Suprapubic skin (tissue), 4 donors: Measurements from ENCODE around the gene MAP2K5. TPM values are rescaled to one million over a fixed set of nuclear protein-coding genes. Genes with fewer than 3 reads are reported as not detected.

Source experiments
- DNase-seq, 2 donors: peaks; one replicate each; pipeline ENCODE4 v3.0.0-alpha.2; 2019; ENCODE audit warnings: low spot score in 2 of 2
- H3K27ac ChIP-seq: fragments of 200-600 bp; sonication (generic); one replicate; pipeline ENCODE4 v1.5.1; 2019
- H3K27me3 ChIP-seq: fragments of 200-600 bp; sonication (generic); one replicate; pipeline ENCODE4 v1.5.1; 2019
- H3K36me3 ChIP-seq: fragments of 200-600 bp; sonication (generic); one replicate; pipeline ENCODE4 v1.5.1; 2019
- H3K4me1 ChIP-seq: fragments of 200-600 bp; sonication (generic); one replicate; pipeline ENCODE4 v1.5.1; 2019
- H3K4me3 ChIP-seq: fragments of 200-600 bp; sonication (generic); one replicate; pipeline ENCODE4 v1.5.1; 2019; ENCODE audit warnings: mild to moderate bottlenecking
- H3K9me3 ChIP-seq: fragments of 200-600 bp; sonication (generic); one replicate; pipeline ENCODE4 v1.5.1; 2019
- EP300 ChIP-seq: sonication (generic); formaldehyde crosslinking; IDR thresholded peaks from one replicate; pipeline ENCODE4 v1.6.1; 2017; ENCODE audit warnings: antibody characterized with exemption
- POLR2A ChIP-seq, 2 donors: fragments of 450-650 bp; IDR thresholded peaks; one replicate each; pipeline ENCODE4 v1.6.1; 2017; ENCODE audit warnings: antibody characterized with exemption in 2 of 2, mild to moderate bottlenecking in 2 of 2, moderate library complexity in 2 of 2
- POLR2AphosphoS5 ChIP-seq, 3 donors: sonication (generic); formaldehyde crosslinking; IDR thresholded peaks; one replicate each; pipeline ENCODE4 v1.6.1; 2017; ENCODE audit warnings: antibody characterized with exemption in 3 of 3
- WGBS: methylation state at CpG from one replicate; pipeline ENCODE4 v1.1.5; 2018; 5-methylcytosine and 5-hydroxymethylcytosine counted together
- total RNA-seq, 4 donors: library from RNA; depleted of rRNA; stranded (reverse); fragments of >200 nt; gene quantifications; one replicate each; pipeline ENCODE4 v1.1.0, GENCODE V29; 2016
- TF ChIP-seq, protein P1 (sequence below), 2 donors: fragments of 200-600 bp in 1 of 2; fragments of 450-650 bp in 1 of 2; sonication (generic) in 1 of 2; IDR thresholded peaks; one replicate each; pipeline ENCODE4 v1.5.1; 2016 to 2019; ENCODE audit warnings: antibody characterized with exemption in 2 of 2, mild to moderate bottlenecking in 1 of 2, moderate library complexity in 1 of 2

MAP2K5 gene
- total RNA-seq, 4 donors from 2014 or later: 9.5 to 18.5 (median 10.2) TPM

DNA sequence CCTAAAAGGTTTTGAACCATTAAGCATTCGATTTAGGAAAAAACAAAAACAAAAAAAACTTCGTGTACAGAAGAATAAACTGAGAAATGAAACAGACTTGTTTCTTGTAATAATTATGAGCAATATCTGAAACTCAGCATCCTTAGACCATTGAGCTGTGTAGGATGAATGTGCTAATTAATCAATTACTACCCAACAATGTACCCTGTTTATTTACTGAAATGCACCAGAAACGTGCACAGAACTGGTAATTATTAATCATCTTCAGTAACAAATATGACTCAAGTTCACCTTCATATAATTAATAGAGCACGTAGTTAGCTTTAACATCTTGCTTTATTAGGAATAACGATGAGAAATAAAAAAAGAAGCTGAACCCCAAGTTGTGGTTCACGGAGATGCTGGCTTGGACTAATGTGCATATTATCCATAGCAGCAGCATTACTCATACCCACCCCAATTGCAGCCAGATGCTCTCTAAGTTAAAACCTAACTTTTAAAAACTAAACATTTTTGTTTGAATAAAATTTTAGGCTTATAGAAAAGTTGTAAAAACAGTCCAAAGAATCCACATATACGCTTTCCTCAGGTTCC lies 31.8 kb upstream of the MAP2K5 start:
- H3K4me3 ChIP-seq: no peak overlapping the region
- 73% methylated on average over 7 of the region's 7 CpGs for WGBS
- H3K4me1 ChIP-seq: peaks cover 22% of the 10 kb centered on the region
- no peak for DNase-seq
- no peak overlapping the region for H3K27ac ChIP-seq
- TF ChIP-seq, protein P1, sequence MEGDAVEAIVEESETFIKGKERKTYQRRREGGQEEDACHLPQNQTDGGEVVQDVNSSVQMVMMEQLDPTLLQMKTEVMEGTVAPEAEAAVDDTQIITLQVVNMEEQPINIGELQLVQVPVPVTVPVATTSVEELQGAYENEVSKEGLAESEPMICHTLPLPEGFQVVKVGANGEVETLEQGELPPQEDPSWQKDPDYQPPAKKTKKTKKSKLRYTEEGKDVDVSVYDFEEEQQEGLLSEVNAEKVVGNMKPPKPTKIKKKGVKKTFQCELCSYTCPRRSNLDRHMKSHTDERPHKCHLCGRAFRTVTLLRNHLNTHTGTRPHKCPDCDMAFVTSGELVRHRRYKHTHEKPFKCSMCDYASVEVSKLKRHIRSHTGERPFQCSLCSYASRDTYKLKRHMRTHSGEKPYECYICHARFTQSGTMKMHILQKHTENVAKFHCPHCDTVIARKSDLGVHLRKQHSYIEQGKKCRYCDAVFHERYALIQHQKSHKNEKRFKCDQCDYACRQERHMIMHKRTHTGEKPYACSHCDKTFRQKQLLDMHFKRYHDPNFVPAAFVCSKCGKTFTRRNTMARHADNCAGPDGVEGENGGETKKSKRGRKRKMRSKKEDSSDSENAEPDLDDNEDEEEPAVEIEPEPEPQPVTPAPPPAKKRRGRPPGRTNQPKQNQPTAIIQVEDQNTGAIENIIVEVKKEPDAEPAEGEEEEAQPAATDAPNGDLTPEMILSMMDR (IDR thresholded peaks at IDR 0.05): no peak
- TF ChIP-seq EP300 (no peak), POLR2A (IDR thresholded peaks at IDR 0.05) (no peak), POLR2AphosphoS5 (IDR thresholded peaks at IDR 0.05) (no peak)
- no peaks in the 10 kb centered on the region for H3K27me3 ChIP-seq
- H3K9me3 ChIP-seq: no peaks in the 10 kb centered on the region
- peaks cover 25% of the 10 kb centered on the region for H3K36me3 ChIP-seq

DNA sequence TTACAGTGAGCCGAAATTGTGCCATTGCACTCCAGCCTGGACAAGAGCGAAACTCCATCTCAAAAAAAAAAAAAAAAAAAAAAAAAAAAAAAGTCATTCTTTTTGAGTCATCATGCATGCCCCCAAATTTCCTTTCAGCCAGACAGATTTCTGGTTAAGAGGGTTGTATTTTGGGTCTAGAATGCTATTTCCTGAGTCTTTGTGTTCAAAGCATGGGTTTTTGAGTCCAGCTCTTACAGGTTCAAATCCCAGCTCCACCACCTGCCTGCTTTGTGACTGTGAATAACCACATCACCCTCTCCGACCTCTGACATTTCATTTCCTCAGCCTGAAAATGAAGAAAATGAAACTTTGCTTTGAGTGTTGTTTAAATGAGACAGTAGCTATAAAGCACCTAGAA lies 30.9 kb upstream of the MAP2K5 start:
- Histone ChIP-seq H3K36me3 (peaks cover 25% of the 10 kb centered on the region), H3K4me3 (no peak overlapping the region), H3K9me3 (no peaks in the 10 kb centered on the region), H3K27me3 (no peaks in the 10 kb centered on the region), H3K27ac (no peak overlapping the region), H3K4me1 (peaks cover 15% of the 10 kb centered on the region)
- DNase-seq: no peak
- no peak for TF ChIP-seq POLR2A (IDR thresholded peaks at IDR 0.05)
- TF ChIP-seq EP300: no peak
- TF ChIP-seq, protein P1 (IDR thresholded peaks at IDR 0.05): no peak
- no peak for TF ChIP-seq POLR2AphosphoS5 (IDR thresholded peaks at IDR 0.05)
- WGBS: 93% methylated on average over 3 of the region's 3 CpGs

GRCh38 chr15:67512140-67512539 lies 30.4 kb upstream of the MAP2K5 start:
- Histone ChIP-seq H3K27ac (no peak overlapping the region), H3K4me3 (no peak overlapping the region), H3K4me1 (peaks cover 10% of the 10 kb centered on the region), H3K27me3 (no peaks in the 10 kb centered on the region), H3K36me3 (peaks cover 25% of the 10 kb centered on the region), H3K9me3 (no peaks in the 10 kb centered on the region)
- no peak for DNase-seq
- TF ChIP-seq EP300: no peak
- TF ChIP-seq POLR2A (IDR thresholded peaks at IDR 0.05): no peak
- TF ChIP-seq POLR2AphosphoS5 (IDR thresholded peaks at IDR 0.05): no peak
- TF ChIP-seq, protein P1 (IDR thresholded peaks at IDR 0.05): no peak
- 36% methylated on average over 3 of the region's 3 CpGs for WGBS

DNA sequence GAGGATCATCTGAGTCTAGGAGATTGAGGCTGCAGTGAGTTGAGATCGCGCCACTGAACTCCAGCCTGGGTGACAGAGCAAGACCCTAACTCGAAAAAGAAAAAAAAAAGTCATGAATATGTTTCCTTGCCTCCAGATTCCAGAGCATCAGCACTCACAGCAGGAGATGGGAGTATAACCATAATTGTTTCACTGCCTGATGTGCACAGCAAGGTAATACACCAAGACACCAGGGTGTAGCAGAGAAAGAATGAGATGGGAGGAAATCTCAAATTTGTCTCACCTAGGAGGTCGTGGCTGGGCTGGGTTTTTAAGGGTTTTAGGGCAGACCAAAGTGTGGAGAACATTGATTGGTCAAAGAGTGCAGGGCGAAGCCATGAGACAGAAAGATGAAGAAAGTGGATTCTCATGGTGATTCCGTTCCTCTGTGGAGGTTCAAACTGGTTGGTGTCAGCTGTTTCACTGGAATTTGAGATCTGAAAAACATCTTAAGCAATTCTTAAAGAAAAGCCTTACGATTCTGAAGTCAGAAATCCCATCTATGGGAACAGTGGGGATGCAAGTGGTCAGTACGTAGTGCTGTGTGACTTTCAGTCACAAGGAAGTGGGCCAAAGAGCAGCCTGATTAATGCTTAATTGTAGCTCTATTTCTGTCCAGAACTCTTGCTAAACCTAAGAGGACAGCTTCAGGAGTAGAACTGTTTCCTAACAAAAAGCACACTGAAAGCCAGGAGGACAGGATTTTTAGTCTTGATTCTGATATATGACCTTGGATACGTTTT lies 29.4 kb upstream of the MAP2K5 start:
- no peak overlapping the region for H3K4me3 ChIP-seq

GRCh38 chr15:67515090-67515489 lies 27.4 kb upstream of the MAP2K5 start:
- no peak for DNase-seq
- Histone ChIP-seq H3K27ac (no peak overlapping the region), H3K27me3 (no peaks in the 10 kb centered on the region), H3K4me3 (no peak overlapping the region), H3K36me3 (peaks cover 25% of the 10 kb centered on the region), H3K9me3 (no peaks in the 10 kb centered on the region), H3K4me1 (peaks cover 2% of the 10 kb centered on the region)
- 100% methylated on average over 3 of the region's 3 CpGs for WGBS
- no peak for TF ChIP-seq EP300
- no peak for TF ChIP-seq POLR2AphosphoS5 (IDR thresholded peaks at IDR 0.05)
- no peak for TF ChIP-seq POLR2A (IDR thresholded peaks at IDR 0.05)
- TF ChIP-seq, protein P1 (IDR thresholded peaks at IDR 0.05): no peak

More for the DNA sequence above, 29.4 kb upstream of the MAP2K5 start:
- TF ChIP-seq EP300: no peak
- TF ChIP-seq POLR2A (IDR thresholded peaks at IDR 0.05): no peak
- TF ChIP-seq, protein P1 (IDR thresholded peaks at IDR 0.05): no peak
- TF ChIP-seq POLR2AphosphoS5 (IDR thresholded peaks at IDR 0.05): no peak
- DNase-seq: no peak
- Histone ChIP-seq H3K9me3 (no peaks in the 10 kb centered on the region), H3K27me3 (no peaks in the 10 kb centered on the region), H3K27ac (no peak overlapping the region), H3K36me3 (peaks cover 25% of the 10 kb centered on the region), H3K4me1 (peaks cover under 1% of the 10 kb centered on the region)
- 86% methylated on average over 9 of the region's 9 CpGs for WGBS
